GM18511 (cell line): ENCODE data around the gene TNKS1BP1.

Source experiments
- ATAC-seq: cut with Tn5 transposase; IDR thresholded peaks from one replicate; pipeline ENCODE4 v1.9.1; 2021; ENCODE audit warnings: mild to moderate bottlenecking, moderate library complexity; ENCODE audit not compliant: unreplicated experiment

TNKS1BP1 gene

GRCh38 chr11:57263351-57263750 is 61.4 kb downstream of the TNKS1BP1 start:
- ATAC-seq, result no peak

DNA sequence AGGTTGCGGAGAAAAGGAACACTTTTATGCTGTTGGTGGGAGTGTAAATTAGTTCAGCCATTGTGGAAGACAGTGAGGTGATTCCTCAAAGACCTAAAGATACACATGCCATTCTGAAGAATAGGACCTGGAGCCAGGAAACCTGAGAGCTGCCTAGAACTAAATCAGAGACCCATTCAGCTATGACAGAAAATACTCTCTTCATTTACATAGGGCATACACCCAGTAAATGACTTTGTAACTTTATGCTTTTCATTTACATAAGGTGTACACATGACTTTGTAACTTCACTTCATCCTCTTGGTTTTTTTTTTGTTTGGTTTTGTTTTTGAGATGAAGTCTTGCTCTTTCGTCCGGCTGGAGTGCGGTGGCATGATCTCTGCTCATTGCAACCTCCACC is 62.6 kb downstream of the TNKS1BP1 start:
- ATAC-seq, result no peak

DNA sequence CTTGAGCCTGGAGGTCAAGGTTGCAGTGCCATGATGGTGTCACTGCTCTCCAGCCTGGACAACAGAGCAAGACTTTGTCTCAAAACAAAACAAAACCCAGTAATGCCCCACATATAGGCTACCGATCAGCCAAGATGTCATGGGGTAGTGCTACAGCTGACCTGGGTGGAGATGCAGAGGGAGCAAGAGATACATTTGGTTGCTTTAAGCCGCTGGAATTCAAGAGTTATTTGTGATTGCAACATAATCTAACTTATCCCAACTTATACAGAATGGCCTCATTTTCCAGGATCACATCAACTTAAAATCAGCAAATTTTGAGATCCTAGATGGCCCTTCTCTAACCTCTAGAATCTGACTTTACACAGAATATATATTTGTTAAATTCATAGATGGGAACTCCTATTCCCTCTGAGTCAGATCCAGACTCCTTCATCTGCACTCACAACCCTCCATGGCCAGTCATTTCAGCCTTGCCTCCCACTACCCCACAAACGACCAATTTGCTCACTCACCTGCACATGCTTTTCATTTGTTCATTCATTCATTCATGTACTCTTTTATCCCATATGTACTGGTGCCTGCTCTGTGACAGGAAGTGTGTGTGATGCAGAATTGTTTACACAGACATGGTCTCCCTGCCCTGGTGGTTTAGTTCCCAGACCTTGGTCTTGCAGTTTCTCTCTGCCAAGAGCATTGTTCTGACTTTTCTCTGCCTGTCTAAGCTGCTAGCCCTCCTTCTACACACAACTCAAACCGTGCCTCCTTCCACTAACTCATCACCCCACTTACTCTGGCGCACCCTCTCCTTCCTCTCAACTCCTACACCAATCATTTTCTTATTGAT is 63.6 kb downstream of the TNKS1BP1 start:
- no peak for ATAC-seq

DNA sequence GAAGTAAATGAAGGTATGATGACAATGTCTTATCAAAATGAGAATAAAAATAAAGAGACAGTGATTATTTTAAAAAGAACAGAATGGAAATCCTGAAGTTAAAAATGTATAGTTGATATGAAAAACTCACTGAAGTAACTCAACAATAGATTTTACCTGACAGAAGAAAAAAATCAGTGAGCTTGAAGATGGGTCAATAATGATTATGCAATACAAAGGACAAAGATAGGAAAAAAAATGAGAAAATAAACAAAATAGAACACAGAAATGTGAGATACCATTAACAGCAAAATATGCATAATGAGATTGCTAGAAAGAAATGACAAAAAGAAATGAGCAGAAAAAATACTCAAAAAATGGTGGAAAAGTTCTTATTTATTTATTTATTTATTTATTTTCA is 68.6 kb downstream of the TNKS1BP1 start:
- no peak for ATAC-seq

- no peak for ATAC-seq
Observed at GRCh38 chr11:57255618-57256017, 69.1 kb downstream of the TNKS1BP1 start.

- no peak for ATAC-seq
Observed at GRCh38 chr11:57254631-57255030, 70.1 kb downstream of the TNKS1BP1 start.

GRCh38 chr11:57251491-57252104 is 73.2 kb downstream of the TNKS1BP1 start:
- ATAC-seq, result no peak

DNA sequence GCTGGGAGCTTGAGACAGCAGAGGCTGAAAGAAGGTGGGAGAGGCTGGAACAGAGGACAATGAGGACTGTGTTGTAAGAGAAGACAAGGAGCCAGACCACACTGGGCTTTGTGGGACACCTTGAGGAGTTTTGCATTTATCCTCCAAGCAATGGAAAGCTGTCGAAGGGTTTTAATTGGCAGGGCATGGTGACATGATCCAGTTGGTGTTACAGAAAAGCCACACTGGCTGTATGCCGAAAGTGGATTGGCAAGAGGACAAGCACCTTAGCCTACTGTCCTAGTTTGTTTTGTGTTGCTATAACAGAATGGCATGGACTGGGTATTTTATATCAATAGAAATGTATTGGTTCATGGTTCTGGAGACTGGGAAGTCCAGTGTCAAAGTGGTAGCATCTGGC is 73.7 kb downstream of the TNKS1BP1 start:
- ATAC-seq, result no peak
